ENCODE data around the gene PTPRCAP. TPM values are rescaled to one million over a fixed set of nuclear protein-coding genes. Genes with fewer than 3 reads are reported as not detected.

The PTPRCAP gene
- total and polyA plus RNA-seq, 9 of the 15 experiments (the other 6 are each of a cell fraction or from before 2014, with no cell fraction given): 0.22 to 2.0 (median 1.1) TPM; not detected in 4

DNA sequence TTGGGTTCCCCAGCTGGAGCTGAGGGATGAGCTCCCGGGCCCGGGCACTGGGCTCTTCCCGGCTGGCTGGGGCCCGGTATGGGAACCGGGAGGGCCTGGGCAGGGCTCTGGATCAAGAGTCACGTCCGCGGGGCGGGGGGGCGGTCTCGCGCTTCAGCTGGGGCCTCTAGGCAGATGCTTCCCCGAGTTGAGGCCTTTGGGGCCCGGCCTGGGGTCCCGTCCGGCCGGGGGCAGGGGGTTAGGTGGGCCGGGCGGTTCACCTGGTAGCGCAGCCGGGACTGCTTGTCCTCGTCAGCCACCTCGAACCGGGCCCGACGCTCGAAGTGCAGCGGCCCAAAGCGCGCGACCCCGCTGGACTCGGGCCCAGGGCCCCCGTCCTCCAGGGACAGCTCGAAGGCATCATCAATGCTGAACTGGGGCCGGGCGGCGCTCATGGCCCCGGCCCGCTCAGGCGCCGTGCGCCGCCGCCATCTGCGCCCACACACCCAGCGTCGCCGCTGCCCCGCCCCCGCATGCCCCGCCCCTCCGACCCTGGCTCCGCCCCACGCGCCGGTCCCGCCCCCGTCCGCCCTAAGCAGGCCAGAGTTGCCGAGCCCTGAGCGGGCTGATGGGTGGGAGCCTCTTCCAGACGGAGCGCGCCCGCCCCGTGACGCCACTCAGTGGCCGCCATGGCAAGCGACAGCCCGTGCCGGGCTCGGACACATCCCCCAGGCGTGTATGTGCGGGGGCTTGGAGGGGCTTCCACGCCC, 31.5 kb upstream of the PTPRCAP start, which contains the start of gene TMEM134 (continued):
- TF ChIP-seq ZFX (CRISPR knock-in tag; IDR thresholded peaks at IDR 0.05): peak; percentile 60; the same call in 1 of the 2 replicates
- TF ChIP-seq, protein P1, sequence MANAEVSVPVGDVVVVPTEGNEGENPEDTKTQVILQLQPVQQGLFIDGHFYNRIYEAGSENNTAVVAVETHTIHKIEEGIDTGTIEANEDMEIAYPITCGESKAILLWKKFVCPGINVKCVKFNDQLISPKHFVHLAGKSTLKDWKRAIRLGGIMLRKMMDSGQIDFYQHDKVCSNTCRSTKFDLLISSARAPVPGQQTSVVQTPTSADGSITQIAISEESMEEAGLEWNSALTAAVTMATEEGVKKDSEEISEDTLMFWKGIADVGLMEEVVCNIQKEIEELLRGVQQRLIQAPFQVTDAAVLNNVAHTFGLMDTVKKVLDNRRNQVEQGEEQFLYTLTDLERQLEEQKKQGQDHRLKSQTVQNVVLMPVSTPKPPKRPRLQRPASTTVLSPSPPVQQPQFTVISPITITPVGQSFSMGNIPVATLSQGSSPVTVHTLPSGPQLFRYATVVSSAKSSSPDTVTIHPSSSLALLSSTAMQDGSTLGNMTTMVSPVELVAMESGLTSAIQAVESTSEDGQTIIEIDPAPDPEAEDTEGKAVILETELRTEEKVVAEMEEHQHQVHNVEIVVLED (CRISPR knock-in tag; IDR thresholded peaks at IDR 0.05): 0 out of 2 replicates have a peak, but pooled peaks have one; percentile 13
- TF ChIP-seq ZNF134 (CRISPR knock-in tag; conservative IDR thresholded peaks at IDR 0.05): no peak
- TF ChIP-seq CCNT2 (IDR thresholded peaks at IDR 0.05; ENCODE audit: borderline replicate concordance, extremely low read depth, insufficient read length, low read depth, low read length): peak; percentile 66
- TF ChIP-seq YBX1 (IDR thresholded peaks at IDR 0.05): no peak
- no peak for TF ChIP-seq ZNF224 (CRISPR knock-in tag; IDR thresholded peaks at IDR 0.05)
- no peak for TF ChIP-seq GTF2A2 (tag; IDR thresholded peaks at IDR 0.05)
- TF ChIP-seq, protein P2, sequence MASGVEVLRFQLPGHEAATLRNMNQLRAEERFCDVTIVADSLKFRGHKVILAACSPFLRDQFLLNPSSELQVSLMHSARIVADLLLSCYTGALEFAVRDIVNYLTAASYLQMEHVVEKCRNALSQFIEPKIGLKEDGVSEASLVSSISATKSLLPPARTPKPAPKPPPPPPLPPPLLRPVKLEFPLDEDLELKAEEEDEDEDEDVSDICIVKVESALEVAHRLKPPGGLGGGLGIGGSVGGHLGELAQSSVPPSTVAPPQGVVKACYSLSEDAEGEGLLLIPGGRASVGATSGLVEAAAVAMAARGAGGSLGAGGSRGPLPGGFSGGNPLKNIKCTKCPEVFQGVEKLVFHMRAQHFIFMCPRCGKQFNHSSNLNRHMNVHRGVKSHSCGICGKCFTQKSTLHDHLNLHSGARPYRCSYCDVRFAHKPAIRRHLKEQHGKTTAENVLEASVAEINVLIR (CRISPR knock-in tag; IDR thresholded peaks at IDR 0.05): peak; percentile 66
- no peak for TF ChIP-seq SMARCE1 (IDR thresholded peaks at IDR 0.05)
- no peak for TF ChIP-seq MYNN (IDR thresholded peaks at IDR 0.05)
- TF ChIP-seq MYNN (CRISPR knock-in tag; IDR thresholded peaks at IDR 0.05): no peak
- no peak for TF ChIP-seq BRD9 (IDR thresholded peaks at IDR 0.05; ENCODE audit: low read depth, partially characterized antibody)
- TF ChIP-seq ELF1 (tag; IDR thresholded peaks at IDR 0.05): no peak
- TF ChIP-seq, protein P3, sequence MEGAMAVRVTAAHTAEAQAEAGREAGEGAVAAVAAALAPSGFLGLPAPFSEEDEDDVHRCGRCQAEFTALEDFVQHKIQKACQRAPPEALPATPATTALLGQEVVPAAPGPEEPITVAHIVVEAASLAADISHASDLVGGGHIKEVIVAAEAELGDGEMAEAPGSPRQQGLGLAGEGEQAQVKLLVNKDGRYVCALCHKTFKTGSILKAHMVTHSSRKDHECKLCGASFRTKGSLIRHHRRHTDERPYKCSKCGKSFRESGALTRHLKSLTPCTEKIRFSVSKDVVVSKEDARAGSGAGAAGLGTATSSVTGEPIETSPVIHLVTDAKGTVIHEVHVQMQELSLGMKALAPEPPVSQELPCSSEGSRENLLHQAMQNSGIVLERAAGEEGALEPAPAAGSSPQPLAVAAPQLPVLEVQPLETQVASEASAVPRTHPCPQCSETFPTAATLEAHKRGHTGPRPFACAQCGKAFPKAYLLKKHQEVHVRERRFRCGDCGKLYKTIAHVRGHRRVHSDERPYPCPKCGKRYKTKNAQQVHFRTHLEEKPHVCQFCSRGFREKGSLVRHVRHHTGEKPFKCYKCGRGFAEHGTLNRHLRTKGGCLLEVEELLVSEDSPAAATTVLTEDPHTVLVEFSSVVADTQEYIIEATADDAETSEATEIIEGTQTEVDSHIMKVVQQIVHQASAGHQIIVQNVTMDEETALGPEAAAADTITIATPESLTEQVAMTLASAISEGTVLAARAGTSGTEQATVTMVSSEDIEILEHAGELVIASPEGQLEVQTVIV (CRISPR knock-in tag; IDR thresholded peaks at IDR 0.05; ENCODE audit: borderline replicate concordance): no peak
- TF ChIP-seq, protein P4, sequence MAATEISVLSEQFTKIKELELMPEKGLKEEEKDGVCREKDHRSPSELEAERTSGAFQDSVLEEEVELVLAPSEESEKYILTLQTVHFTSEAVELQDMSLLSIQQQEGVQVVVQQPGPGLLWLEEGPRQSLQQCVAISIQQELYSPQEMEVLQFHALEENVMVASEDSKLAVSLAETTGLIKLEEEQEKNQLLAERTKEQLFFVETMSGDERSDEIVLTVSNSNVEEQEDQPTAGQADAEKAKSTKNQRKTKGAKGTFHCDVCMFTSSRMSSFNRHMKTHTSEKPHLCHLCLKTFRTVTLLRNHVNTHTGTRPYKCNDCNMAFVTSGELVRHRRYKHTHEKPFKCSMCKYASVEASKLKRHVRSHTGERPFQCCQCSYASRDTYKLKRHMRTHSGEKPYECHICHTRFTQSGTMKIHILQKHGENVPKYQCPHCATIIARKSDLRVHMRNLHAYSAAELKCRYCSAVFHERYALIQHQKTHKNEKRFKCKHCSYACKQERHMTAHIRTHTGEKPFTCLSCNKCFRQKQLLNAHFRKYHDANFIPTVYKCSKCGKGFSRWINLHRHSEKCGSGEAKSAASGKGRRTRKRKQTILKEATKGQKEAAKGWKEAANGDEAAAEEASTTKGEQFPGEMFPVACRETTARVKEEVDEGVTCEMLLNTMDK (IDR thresholded peaks at IDR 0.05; ENCODE audit: borderline replicate concordance, insufficient read depth, low read depth, low read length, poor library complexity, severe bottlenecking): no peak
- no peak for TF ChIP-seq ZNF212 (CRISPR knock-in tag; IDR thresholded peaks at IDR 0.05)
- peak; percentile 54 to 76 for TF ChIP-seq RAD21 (CRISPR knock-in tag; conservative IDR thresholded peaks at IDR 0.05 in 1 of 2, IDR thresholded peaks at IDR 0.05 in 1 of 2)
- TF ChIP-seq, protein P5, sequence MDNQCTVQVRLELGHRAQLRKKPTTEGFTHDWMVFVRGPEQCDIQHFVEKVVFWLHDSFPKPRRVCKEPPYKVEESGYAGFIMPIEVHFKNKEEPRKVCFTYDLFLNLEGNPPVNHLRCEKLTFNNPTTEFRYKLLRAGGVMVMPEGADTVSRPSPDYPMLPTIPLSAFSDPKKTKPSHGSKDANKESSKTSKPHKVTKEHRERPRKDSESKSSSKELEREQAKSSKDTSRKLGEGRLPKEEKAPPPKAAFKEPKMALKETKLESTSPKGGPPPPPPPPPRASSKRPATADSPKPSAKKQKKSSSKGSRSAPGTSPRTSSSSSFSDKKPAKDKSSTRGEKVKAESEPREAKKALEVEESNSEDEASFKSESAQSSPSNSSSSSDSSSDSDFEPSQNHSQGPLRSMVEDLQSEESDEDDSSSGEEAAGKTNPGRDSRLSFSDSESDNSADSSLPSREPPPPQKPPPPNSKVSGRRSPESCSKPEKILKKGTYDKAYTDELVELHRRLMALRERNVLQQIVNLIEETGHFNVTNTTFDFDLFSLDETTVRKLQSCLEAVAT (IDR thresholded peaks at IDR 0.05): peak in 1 of 2 experiments; percentile 99; a peak in 2 of 4 replicates
- no peak for TF ChIP-seq MCM5 (IDR thresholded peaks at IDR 0.05; ENCODE audit: low read depth)
- TF ChIP-seq RUNX1 (IDR thresholded peaks at IDR 0.05; ENCODE audit: low read depth): no peak
